ENCODE measurements around the gene TMEM39B.
"Not testable (repeated sequence)": the region's sequence is repeated elsewhere in the genome, so short reads cannot be mapped to it uniquely, and the experiment has no call there.

The TMEM39B gene

GRCh38 chr1:32072622-32073298, at the start of gene TMEM39B:
Gene TMEM39B (plus strand): TSS chr1:32072939. CDS start chr1:32073048, 109 bp downstream.
- H3K4me3 ChIP-seq (ENCODE audit: low read depth, low read length): peak within 1 kb of the TSS; percentile 92

- H3K4me3 ChIP-seq (ENCODE audit: low read depth, low read length): no peak overlapping the region
Measured at GRCh38 chr1:32023351-32023750, 49.4 kb upstream of the TMEM39B start.

- H3K4me3 ChIP-seq (ENCODE audit: low read depth, low read length): no peak overlapping the region
Measured at GRCh38 chr1:32025515-32025914, 47.2 kb upstream of the TMEM39B start.

GRCh38 chr1:32028746-32029145, 44.0 kb upstream of the TMEM39B start:
- no peak overlapping the region for H3K4me3 ChIP-seq (ENCODE audit: low read depth, low read length)

- H3K4me3 ChIP-seq (ENCODE audit: low read depth, low read length): no peak overlapping the region
Measured at GRCh38 chr1:32031578-32032274, 41.0 kb upstream of the TMEM39B start.

GRCh38 chr1:32032275-32032615, 40.5 kb upstream of the TMEM39B start:
- H3K4me3 ChIP-seq (ENCODE audit: low read depth, low read length): no peak overlapping the region

- no peak overlapping the region for H3K4me3 ChIP-seq (ENCODE audit: low read depth, low read length)
Measured at GRCh38 chr1:32035119-32035518, 37.6 kb upstream of the TMEM39B start.

- H3K4me3 ChIP-seq (ENCODE audit: low read depth, low read length): no peak overlapping the region
Measured at GRCh38 chr1:32040711-32041110, 32.0 kb upstream of the TMEM39B start.

- no peak overlapping the region for H3K4me3 ChIP-seq (ENCODE audit: low read depth, low read length)
Measured at GRCh38 chr1:32042330-32042729, 30.4 kb upstream of the TMEM39B start.

GRCh38 chr1:32044234-32044633, 28.5 kb upstream of the TMEM39B start:
- H3K4me3 ChIP-seq (ENCODE audit: low read depth, low read length): no peak overlapping the region

GRCh38 chr1:32045772-32046171, 27.0 kb upstream of the TMEM39B start:
- H3K4me3 ChIP-seq (ENCODE audit: low read depth, low read length): no peak overlapping the region

- no peak overlapping the region for H3K4me3 ChIP-seq (ENCODE audit: low read depth, low read length)
Measured at GRCh38 chr1:32047701-32048100, 25.0 kb upstream of the TMEM39B start.

- H3K4me3 ChIP-seq (ENCODE audit: low read depth, low read length): no peak overlapping the region
Measured at GRCh38 chr1:32048440-32048839, 24.3 kb upstream of the TMEM39B start.

- H3K4me3 ChIP-seq (ENCODE audit: low read depth, low read length): no peak overlapping the region
Measured at GRCh38 chr1:32051706-32052105, 21.0 kb upstream of the TMEM39B start.

GRCh38 chr1:32052887-32053286, 19.9 kb upstream of the TMEM39B start:
- H3K4me3 ChIP-seq (ENCODE audit: low read depth, low read length): no peak overlapping the region

GRCh38 chr1:32055416-32055815, 17.3 kb upstream of the TMEM39B start:
- no peak overlapping the region for H3K4me3 ChIP-seq (ENCODE audit: low read depth, low read length)

GRCh38 chr1:32056598-32056997, 16.1 kb upstream of the TMEM39B start:
- no peak overlapping the region for H3K4me3 ChIP-seq (ENCODE audit: low read depth, low read length)

- no peak overlapping the region for H3K4me3 ChIP-seq (ENCODE audit: low read depth, low read length)
Measured at GRCh38 chr1:32060914-32061313, 11.8 kb upstream of the TMEM39B start.

GRCh38 chr1:32062867-32063230, 9.9 kb upstream of the TMEM39B start:
- no peak overlapping the region for H3K4me3 ChIP-seq (ENCODE audit: low read depth, low read length)

GRCh38 chr1:32063261-32063681, 9.5 kb upstream of the TMEM39B start:
- no peak overlapping the region for H3K4me3 ChIP-seq (ENCODE audit: low read depth, low read length)

GRCh38 chr1:32065613-32066488, 6.9 kb upstream of the TMEM39B start:
- H3K4me3 ChIP-seq (ENCODE audit: low read depth, low read length): not testable (repeated sequence)

- no peak overlapping the region for H3K4me3 ChIP-seq (ENCODE audit: low read depth, low read length)
Measured at GRCh38 chr1:32066489-32066873, 6.3 kb upstream of the TMEM39B start.

Measured in iPS-11a (cell line).